ENCODE results near the gene USP30. TPM values are rescaled to one million over a fixed set of nuclear protein-coding genes. Genes with fewer than 3 reads are reported as not detected.
A peak's percentile ranks its signal among the peaks of the same experiment; 100 is the strongest.

The USP30 gene
- total RNA-seq, 1 donor from 2014 or later: 10.5 TPM

GRCh38 chr12:109110988-109111495 is 58.7 kb downstream of the USP30 start:
- DNase-seq (ENCODE audit: low spot score): peak; percentile 34
- Mint-ChIP-seq H3K9me3 (no peaks in the 10 kb centered on the region), H3K4me3 (peak overlapping the region; percentile 74), H3K4me1 (ENCODE audit: low read depth) (peaks cover 19% of the 10 kb centered on the region), H3K27me3 (ENCODE audit: insufficient read depth) (no peaks in the 10 kb centered on the region), H3K27ac (peak overlapping the region; percentile 58), H3K36me3 (ENCODE audit: low read depth) (peaks cover 15% of the 10 kb centered on the region)
- intact Hi-C loops (cut with micrococcal nuclease): loop anchor here (1.0 to 2.0 kb wide), 3 partner anchors 14 to 44 kb away; partner anchors contain the start of genes ALKBH2 and UNG

- H3K9me3 Mint-ChIP-seq: no peaks in the 10 kb centered on the region
- H3K4me1 Mint-ChIP-seq (ENCODE audit: low read depth): peaks cover 19% of the 10 kb centered on the region
- no peak overlapping the region for H3K27ac Mint-ChIP-seq
- H3K27me3 Mint-ChIP-seq (ENCODE audit: insufficient read depth): no peaks in the 10 kb centered on the region
- peaks cover 12% of the 10 kb centered on the region for H3K36me3 Mint-ChIP-seq (ENCODE audit: low read depth)
- no peak overlapping the region for H3K4me3 Mint-ChIP-seq
- intact Hi-C loops (cut with micrococcal nuclease): loop anchor here (1.0 kb wide), 2 partner anchors 272 to 280 kb away; no protein-coding TSS in a partner anchor
- DNase-seq (ENCODE audit: low spot score): no peak
Observed at GRCh38 chr12:109112720-109113465, 60.5 kb downstream of the USP30 start.

- Mint-ChIP-seq H3K36me3 (ENCODE audit: low read depth) (peaks cover 9% of the 10 kb centered on the region), H3K4me1 (ENCODE audit: low read depth) (peaks cover 19% of the 10 kb centered on the region), H3K27ac (no peak overlapping the region), H3K27me3 (ENCODE audit: insufficient read depth) (no peaks in the 10 kb centered on the region), H3K4me3 (no peak overlapping the region), H3K9me3 (no peaks in the 10 kb centered on the region)
- DNase-seq (ENCODE audit: low spot score): no peak
- intact Hi-C loops (cut with micrococcal nuclease): no loop called here
Observed at GRCh38 chr12:109113661-109114321, 61.4 kb downstream of the USP30 start.

DNA sequence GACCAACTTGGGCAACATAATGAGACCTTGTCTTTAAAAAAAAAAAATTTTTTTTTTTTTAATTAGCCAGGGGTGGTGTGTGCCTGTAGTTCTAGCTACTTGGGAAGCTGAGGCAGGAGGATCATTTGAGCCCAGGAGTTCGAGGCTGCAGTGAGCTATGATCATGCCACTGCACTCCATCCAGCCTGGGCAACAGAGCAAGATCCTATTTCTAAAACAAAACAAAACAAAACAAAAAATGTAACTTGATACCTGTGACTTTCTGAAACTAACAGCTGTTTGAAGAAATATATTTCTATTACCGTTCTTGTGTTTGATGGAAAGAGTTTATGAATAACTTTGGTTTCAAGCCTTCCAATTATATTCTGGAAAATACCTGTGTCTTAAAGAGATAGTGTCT is 62.3 kb downstream of the USP30 start:
- intact Hi-C loops (cut with micrococcal nuclease): no loop called here
- peaks cover 19% of the 10 kb centered on the region for H3K4me1 Mint-ChIP-seq (ENCODE audit: low read depth)
- H3K4me3 Mint-ChIP-seq: no peak overlapping the region
- no peaks in the 10 kb centered on the region for H3K27me3 Mint-ChIP-seq (ENCODE audit: insufficient read depth)
- no peak for DNase-seq (ENCODE audit: low spot score)
- peaks cover 6% of the 10 kb centered on the region for H3K36me3 Mint-ChIP-seq (ENCODE audit: low read depth)
- H3K9me3 Mint-ChIP-seq: no peaks in the 10 kb centered on the region
- no peak overlapping the region for H3K27ac Mint-ChIP-seq

DNA sequence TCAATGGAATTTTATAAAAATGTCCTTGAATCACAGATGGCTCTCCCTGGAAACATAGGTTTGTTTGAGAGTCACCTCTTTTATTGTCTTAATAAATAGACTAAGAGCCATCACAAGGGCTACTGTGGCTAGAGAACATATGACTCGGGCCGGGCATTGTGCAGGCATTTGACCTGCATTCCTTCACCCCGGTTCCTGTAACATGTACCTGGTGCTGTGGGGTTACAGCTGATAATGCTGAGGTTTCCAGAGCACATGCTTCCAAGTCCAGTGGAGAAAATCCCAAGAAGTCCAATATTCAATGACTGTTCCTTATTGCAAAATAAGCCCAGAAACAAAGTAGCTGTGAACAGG is 63.0 kb downstream of the USP30 start:
- no peaks in the 10 kb centered on the region for H3K9me3 Mint-ChIP-seq
- peaks cover 17% of the 10 kb centered on the region for H3K4me1 Mint-ChIP-seq (ENCODE audit: low read depth)
- no peak for DNase-seq (ENCODE audit: low spot score)
- intact Hi-C loops (cut with micrococcal nuclease): no loop called here
- no peak overlapping the region for H3K4me3 Mint-ChIP-seq
- peaks cover 4% of the 10 kb centered on the region for H3K36me3 Mint-ChIP-seq (ENCODE audit: low read depth)
- no peaks in the 10 kb centered on the region for H3K27me3 Mint-ChIP-seq (ENCODE audit: insufficient read depth)
- H3K27ac Mint-ChIP-seq: no peak overlapping the region

- H3K27me3 Mint-ChIP-seq (ENCODE audit: insufficient read depth): no peaks in the 10 kb centered on the region
- H3K4me3 Mint-ChIP-seq: no peak within 1 kb of the TSS
- H3K27ac Mint-ChIP-seq: no peak within 1 kb of the TSS
- H3K4me1 Mint-ChIP-seq (ENCODE audit: low read depth): peaks cover 11% of the 10 kb centered on the region
- DNase-seq (ENCODE audit: low spot score): no peak
- H3K9me3 Mint-ChIP-seq: no peaks in the 10 kb centered on the region
- peaks cover 2% of the 10 kb centered on the region for H3K36me3 Mint-ChIP-seq (ENCODE audit: low read depth)
- intact Hi-C loops (cut with micrococcal nuclease): no loop called here
Observed at GRCh38 chr12:109115758-109116610, 63.6 kb downstream of the USP30 start, which contains the start of gene ACACB. Gene ACACB (plus strand): TSS chr12:109116587. CDS start chr12:109139406, 22,819 bp downstream.

GRCh38 chr12:109116611-109116949 is 64.2 kb downstream of the USP30 start:
- H3K36me3 Mint-ChIP-seq (ENCODE audit: low read depth): peaks cover 2% of the 10 kb centered on the region
- H3K4me3 Mint-ChIP-seq: no peak overlapping the region
- intact Hi-C loops (cut with micrococcal nuclease): no loop called here

DNA sequence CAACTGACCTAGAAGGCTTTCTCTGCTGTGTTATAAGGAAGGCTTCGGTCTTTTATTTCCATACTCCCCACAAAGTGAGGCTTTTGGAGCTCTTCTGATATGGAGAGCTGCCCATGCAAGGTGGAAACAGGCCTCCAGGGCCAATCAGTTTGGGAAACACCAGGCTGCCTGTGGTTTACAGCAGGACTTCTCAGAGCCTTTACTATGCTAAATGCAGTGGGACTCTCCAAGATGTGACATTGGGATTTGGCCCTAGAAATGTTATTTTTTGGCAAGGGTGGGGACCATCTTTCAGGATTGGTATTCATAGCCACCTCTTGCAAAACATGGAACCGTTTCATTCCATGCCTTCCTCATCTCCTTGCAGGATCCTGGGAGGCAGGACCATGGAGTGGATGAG is 67.7 kb downstream of the USP30 start:
- Mint-ChIP-seq H3K9me3 (no peaks in the 10 kb centered on the region), H3K36me3 (ENCODE audit: low read depth) (peaks cover 2% of the 10 kb centered on the region), H3K27ac (no peak overlapping the region), H3K4me3 (no peak overlapping the region), H3K4me1 (ENCODE audit: low read depth) (peaks cover 5% of the 10 kb centered on the region), H3K27me3 (ENCODE audit: insufficient read depth) (no peaks in the 10 kb centered on the region)
- intact Hi-C loops (cut with micrococcal nuclease): no loop called here
- no peak for DNase-seq (ENCODE audit: low spot score)

More at GRCh38 chr12:109116611-109116949, 64.2 kb downstream of the USP30 start:
- H3K27ac Mint-ChIP-seq: no peak overlapping the region
- peaks cover 8% of the 10 kb centered on the region for H3K4me1 Mint-ChIP-seq (ENCODE audit: low read depth)
- no peaks in the 10 kb centered on the region for H3K27me3 Mint-ChIP-seq (ENCODE audit: insufficient read depth)
- H3K9me3 Mint-ChIP-seq: no peaks in the 10 kb centered on the region
- DNase-seq (ENCODE audit: low spot score): no peak

- no peak for DNase-seq (ENCODE audit: low spot score)
- Mint-ChIP-seq H3K36me3 (ENCODE audit: low read depth) (peaks cover 2% of the 10 kb centered on the region), H3K4me3 (no peak overlapping the region), H3K4me1 (ENCODE audit: low read depth) (peaks cover 4% of the 10 kb centered on the region), H3K27me3 (ENCODE audit: insufficient read depth) (no peaks in the 10 kb centered on the region), H3K27ac (no peak overlapping the region), H3K9me3 (no peaks in the 10 kb centered on the region)
- intact Hi-C loops (cut with micrococcal nuclease): no loop called here
Observed at GRCh38 chr12:109120557-109120956, 68.2 kb downstream of the USP30 start.

GRCh38 chr12:109121346-109121880 is 69.0 kb downstream of the USP30 start:
- H3K9me3 Mint-ChIP-seq: no peaks in the 10 kb centered on the region
- H3K4me1 Mint-ChIP-seq (ENCODE audit: low read depth): no peaks in the 10 kb centered on the region
- intact Hi-C loops (cut with micrococcal nuclease): no loop called here
- DNase-seq (ENCODE audit: low spot score): no peak
- H3K36me3 Mint-ChIP-seq (ENCODE audit: low read depth): no peaks in the 10 kb centered on the region
- no peaks in the 10 kb centered on the region for H3K27me3 Mint-ChIP-seq (ENCODE audit: insufficient read depth)
- no peak overlapping the region for H3K4me3 Mint-ChIP-seq
- no peak overlapping the region for H3K27ac Mint-ChIP-seq

GRCh38 chr12:109124878-109125648 is 72.7 kb downstream of the USP30 start:
- no peak for DNase-seq (ENCODE audit: low spot score)
- Mint-ChIP-seq H3K27me3 (ENCODE audit: insufficient read depth) (no peaks in the 10 kb centered on the region), H3K9me3 (no peaks in the 10 kb centered on the region), H3K4me1 (ENCODE audit: low read depth) (no peaks in the 10 kb centered on the region), H3K27ac (no peak overlapping the region), H3K4me3 (no peak overlapping the region), H3K36me3 (ENCODE audit: low read depth) (no peaks in the 10 kb centered on the region)
- intact Hi-C loops (cut with micrococcal nuclease): no loop called here

DNA sequence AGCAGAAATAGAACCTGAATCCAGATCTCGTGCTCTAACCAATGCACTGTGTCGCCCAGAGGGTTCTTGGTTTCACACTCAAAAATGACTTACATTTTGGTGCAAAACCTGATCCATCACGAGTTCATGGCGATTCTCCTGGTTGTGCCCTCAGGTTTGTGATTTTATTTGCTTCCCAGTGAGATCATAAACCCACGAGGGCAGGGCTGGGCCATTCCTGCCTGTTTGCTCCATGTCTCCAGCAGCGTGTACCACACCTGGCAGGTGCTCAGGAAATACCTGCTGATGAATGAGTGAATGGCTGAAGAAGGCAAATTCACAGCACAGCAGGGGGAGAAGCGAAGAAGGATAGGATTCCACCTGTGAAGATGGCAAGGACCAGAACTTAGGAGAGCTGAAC is 73.4 kb downstream of the USP30 start:
- Mint-ChIP-seq H3K27me3 (ENCODE audit: insufficient read depth) (peaks cover 2% of the 10 kb centered on the region), H3K9me3 (no peaks in the 10 kb centered on the region), H3K4me1 (ENCODE audit: low read depth) (no peaks in the 10 kb centered on the region), H3K36me3 (ENCODE audit: low read depth) (no peaks in the 10 kb centered on the region), H3K27ac (no peak overlapping the region), H3K4me3 (no peak overlapping the region)
- intact Hi-C loops (cut with micrococcal nuclease): no loop called here
- no peak for DNase-seq (ENCODE audit: low spot score)

Data from activated T-helper 1 cell treated with anti-CD3 and anti-CD28 coated beads, Interleukin-12 subunit alpha, Interleukin-12 subunit beta, Interleukin-2, Interleukin-4 antibody, amounts not matched to agents 30 ng/mL and 10 ng/mL and 1 ng/mL, durations not matched to agents 14 hours and 24 hours and 36 hours (primary cell).